Globus pallidus (tissue), 1 donor: ENCODE data around the gene SEMA6B.

ENCODE experiments used
- DNase-seq: peaks from one replicate; pipeline ENCODE4 v3.0.0-alpha.2; 2015; ENCODE audit warnings: low spot score

Gene SEMA6B

GRCh38 chr19:4493104-4493928 is 66.2 kb downstream of the SEMA6B start:
- DNase-seq: no peak
